Measurements from ENCODE around the gene BCL2L11. TPM values are rescaled to one million over a fixed set of nuclear protein-coding genes. Genes with fewer than 3 reads are reported as not detected.

The BCL2L11 gene
- total and polyA plus RNA-seq, 10 of the 15 experiments (the other 5 are each of a cell fraction or from before 2014, with no cell fraction given): 0.29 to 10.1 (median 1.1) TPM

GRCh38 chr2:111201214-111201613 lies 80.5 kb downstream of the BCL2L11 start (continued):
- TF ChIP-seq, protein P1, sequence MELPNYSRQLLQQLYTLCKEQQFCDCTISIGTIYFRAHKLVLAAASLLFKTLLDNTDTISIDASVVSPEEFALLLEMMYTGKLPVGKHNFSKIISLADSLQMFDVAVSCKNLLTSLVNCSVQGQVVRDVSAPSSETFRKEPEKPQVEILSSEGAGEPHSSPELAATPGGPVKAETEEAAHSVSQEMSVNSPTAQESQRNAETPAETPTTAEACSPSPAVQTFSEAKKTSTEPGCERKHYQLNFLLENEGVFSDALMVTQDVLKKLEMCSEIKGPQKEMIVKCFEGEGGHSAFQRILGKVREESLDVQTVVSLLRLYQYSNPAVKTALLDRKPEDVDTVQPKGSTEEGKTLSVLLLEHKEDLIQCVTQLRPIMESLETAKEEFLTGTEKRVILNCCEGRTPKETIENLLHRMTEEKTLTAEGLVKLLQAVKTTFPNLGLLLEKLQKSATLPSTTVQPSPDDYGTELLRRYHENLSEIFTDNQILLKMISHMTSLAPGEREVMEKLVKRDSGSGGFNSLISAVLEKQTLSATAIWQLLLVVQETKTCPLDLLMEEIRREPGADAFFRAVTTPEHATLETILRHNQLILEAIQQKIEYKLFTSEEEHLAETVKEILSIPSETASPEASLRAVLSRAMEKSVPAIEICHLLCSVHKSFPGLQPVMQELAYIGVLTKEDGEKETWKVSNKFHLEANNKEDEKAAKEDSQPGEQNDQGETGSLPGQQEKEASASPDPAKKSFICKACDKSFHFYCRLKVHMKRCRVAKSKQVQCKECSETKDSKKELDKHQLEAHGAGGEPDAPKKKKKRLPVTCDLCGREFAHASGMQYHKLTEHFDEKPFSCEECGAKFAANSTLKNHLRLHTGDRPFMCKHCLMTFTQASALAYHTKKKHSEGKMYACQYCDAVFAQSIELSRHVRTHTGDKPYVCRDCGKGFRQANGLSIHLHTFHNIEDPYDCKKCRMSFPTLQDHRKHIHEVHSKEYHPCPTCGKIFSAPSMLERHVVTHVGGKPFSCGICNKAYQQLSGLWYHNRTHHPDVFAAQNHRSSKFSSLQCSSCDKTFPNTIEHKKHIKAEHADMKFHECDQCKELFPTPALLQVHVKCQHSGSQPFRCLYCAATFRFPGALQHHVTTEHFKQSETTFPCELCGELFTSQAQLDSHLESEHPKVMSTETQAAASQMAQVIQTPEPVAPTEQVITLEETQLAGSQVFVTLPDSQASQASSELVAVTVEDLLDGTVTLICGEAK (IDR thresholded peaks at IDR 0.05; ENCODE audit: borderline replicate concordance): no peak
- peak; percentile 28; the same call in 1 of the 2 replicates for TF ChIP-seq FOXM1 (IDR thresholded peaks at IDR 0.05; ENCODE audit: low read depth, low read length)
- TF ChIP-seq ZBTB4 (CRISPR knock-in tag; IDR thresholded peaks at IDR 0.05): no peak
- TF ChIP-seq WRNIP1 (IDR thresholded peaks at IDR 0.05; ENCODE audit: borderline replicate concordance, low read depth, low read length): no peak
- TF ChIP-seq E2F4 (IDR thresholded peaks at IDR 0.05; ENCODE audit: low read depth, low read length): no peak
- no peak for TF ChIP-seq SREBF2 (IDR thresholded peaks at IDR 0.05; ENCODE audit: low read length)
- TF ChIP-seq STAT3 (IDR thresholded peaks at IDR 0.05; ENCODE audit: low read depth, low read length): no peak
- TF ChIP-seq ZNF274 (IDR thresholded peaks at IDR 0.05; ENCODE audit: insufficient read depth, insufficient read length): no peak
- no peak for TF ChIP-seq ETV6 (conservative IDR thresholded peaks at IDR 0.05 in 1 of 2, IDR thresholded peaks at IDR 0.05 in 1 of 2; ENCODE audit: borderline replicate concordance in 1 of 2, low read depth in 1 of 2)
- TF ChIP-seq GABPA (IDR thresholded peaks at IDR 0.05; ENCODE audit: low read depth): no peak
- TF ChIP-seq MTA2 (IDR thresholded peaks at IDR 0.05; ENCODE audit: low read depth): peak; percentile 94
- TF ChIP-seq HDGF (IDR thresholded peaks at IDR 0.05): no peak
- peak; percentile 76 for TF ChIP-seq BMI1 (IDR thresholded peaks at IDR 0.05; ENCODE audit: borderline replicate concordance)
- peak; percentile 90; the same call in 1 of the 2 replicates for TF ChIP-seq TCF12 (IDR thresholded peaks at IDR 0.05; ENCODE audit: low read depth, low read length)
- TF ChIP-seq RUNX3 (IDR thresholded peaks at IDR 0.05; ENCODE audit: low read length): peak; percentile 82
- TF ChIP-seq TCF7 (IDR thresholded peaks at IDR 0.05; ENCODE audit: borderline replicate concordance): no peak
- no peak for TF ChIP-seq EZH2 (IDR thresholded peaks at IDR 0.05; ENCODE audit: borderline replicate concordance, control insufficient read depth, low read depth, low read length)
- TF ChIP-seq EED (IDR thresholded peaks at IDR 0.05; ENCODE audit: low read depth): peak; percentile 46; the same call in 1 of the 2 replicates
- peak; percentile 74 for TF ChIP-seq IRF4 (IDR thresholded peaks at IDR 0.05; ENCODE audit: low read depth, low read length)
- TF ChIP-seq CBX5 (IDR thresholded peaks at IDR 0.05; ENCODE audit: low read depth): 0 out of 2 replicates have a peak, but pooled peaks have one; percentile 19
- peak; percentile 76; the same call in 1 of the 2 replicates for TF ChIP-seq TCF3 (IDR thresholded peaks at IDR 0.05; ENCODE audit: borderline replicate concordance, insufficient read depth, low read depth, low read length)
- 0 out of 2 replicates have a peak, but pooled peaks have one; percentile 40 for TF ChIP-seq MEF2A (IDR thresholded peaks at IDR 0.05; ENCODE audit: insufficient read depth, low read depth, low read length)

Measured in GM12878 (cell line).